Glutamatergic neuron (in vitro differentiated cells): ENCODE results near the gene SLC40A1. TPM values are rescaled to one million over a fixed set of nuclear protein-coding genes. Genes with fewer than 3 reads are reported as not detected.

Experiments
- DNase-seq: peaks from one replicate; pipeline ENCODE4 v3.0.0; 2022
- H3K27ac Mint-ChIP-seq: one replicate; pipeline ENCODE4 v1.8.0; 2020; ENCODE audit warnings: mild to moderate bottlenecking, mixed read lengths, inconsistent platforms; ENCODE audit not compliant: unreplicated experiment
- H3K27me3 Mint-ChIP-seq: one replicate; pipeline ENCODE4 v1.8.0; 2020; ENCODE audit warnings: mild to moderate bottlenecking, moderate library complexity, mixed read lengths, inconsistent platforms; ENCODE audit not compliant: unreplicated experiment
- H3K36me3 Mint-ChIP-seq: one replicate; pipeline ENCODE4 v1.8.0; 2020; ENCODE audit warnings: mild to moderate bottlenecking, mixed read lengths, inconsistent platforms; ENCODE audit not compliant: unreplicated experiment
- H3K4me1 Mint-ChIP-seq: one replicate; pipeline ENCODE4 v1.8.0; 2020; ENCODE audit warnings: mild to moderate bottlenecking, low read depth, mixed read lengths, inconsistent platforms; ENCODE audit not compliant: unreplicated experiment
- H3K4me3 Mint-ChIP-seq: one replicate; pipeline ENCODE4 v1.8.0; 2020; ENCODE audit warnings: mild to moderate bottlenecking, mixed read lengths, inconsistent platforms; ENCODE audit not compliant: unreplicated experiment
- H3K9me3 Mint-ChIP-seq: one replicate; pipeline ENCODE4 v1.8.0; 2020; ENCODE audit warnings: mild to moderate bottlenecking, moderate library complexity, mixed read lengths, inconsistent platforms; ENCODE audit not compliant: unreplicated experiment
- CTCF ChIP-seq: fragments of 200-600 bp; sonication (generic); IDR thresholded peaks from one replicate; pipeline ENCODE4 v1.5.0; 2021; ENCODE audit not compliant: partially characterized antibody, unreplicated experiment
- total RNA-seq: library from RNA; stranded (reverse); fragmentation: NEBNext Ultra II Directional; extraction: Animal tissue kit (Norgen Biotek cat#: 25700); gene quantifications from one replicate; pipeline ENCODE4 v1.2.1, GENCODE V29; 2021; ENCODE audit not compliant: unreplicated experiment

The SLC40A1 gene
- total RNA-seq, 1 donor from 2014 or later: 0.56 TPM

- no peaks in the 10 kb centered on the region for H3K9me3 Mint-ChIP-seq
- H3K4me3 Mint-ChIP-seq: no peak overlapping the region
- H3K4me1 Mint-ChIP-seq: no peaks in the 10 kb centered on the region
- no peak for DNase-seq
- H3K27ac Mint-ChIP-seq: no peak overlapping the region
- H3K36me3 Mint-ChIP-seq: no peaks in the 10 kb centered on the region
- TF ChIP-seq CTCF: no peak
- no peaks in the 10 kb centered on the region for H3K27me3 Mint-ChIP-seq
Measured at GRCh38 chr2:189542145-189542882, 38.3 kb downstream of the SLC40A1 start.

DNA sequence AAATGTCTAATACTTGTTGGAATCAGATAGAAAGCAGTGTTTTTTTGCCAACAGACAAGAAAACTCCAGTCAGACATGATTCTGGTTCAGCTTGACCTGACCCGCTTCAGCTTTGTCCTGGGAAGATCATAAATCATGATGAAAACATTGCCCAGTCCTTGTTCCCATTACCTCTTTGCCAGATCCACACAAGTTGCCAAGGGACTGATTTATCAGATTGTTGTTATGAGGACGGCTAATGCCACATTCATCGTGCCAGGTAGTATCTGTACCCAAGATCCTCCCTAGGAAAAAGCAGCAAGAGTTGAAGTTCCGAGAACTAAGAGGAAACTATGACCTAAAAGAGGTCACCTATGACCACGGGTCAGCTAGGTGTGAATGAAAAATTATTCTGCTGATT, 39.0 kb downstream of the SLC40A1 start:
- no peaks in the 10 kb centered on the region for H3K36me3 Mint-ChIP-seq
- no peak for TF ChIP-seq CTCF
- DNase-seq: no peak
- no peak overlapping the region for H3K4me3 Mint-ChIP-seq
- H3K9me3 Mint-ChIP-seq: no peaks in the 10 kb centered on the region
- no peak overlapping the region for H3K27ac Mint-ChIP-seq
- H3K27me3 Mint-ChIP-seq: no peaks in the 10 kb centered on the region
- no peaks in the 10 kb centered on the region for H3K4me1 Mint-ChIP-seq

GRCh38 chr2:189540551-189540950, 40.0 kb downstream of the SLC40A1 start:
- Mint-ChIP-seq H3K36me3 (no peaks in the 10 kb centered on the region), H3K4me1 (no peaks in the 10 kb centered on the region), H3K9me3 (no peaks in the 10 kb centered on the region), H3K27me3 (peaks cover 1% of the 10 kb centered on the region), H3K27ac (no peak overlapping the region), H3K4me3 (no peak overlapping the region)
- DNase-seq: no peak
- no peak for TF ChIP-seq CTCF

DNA sequence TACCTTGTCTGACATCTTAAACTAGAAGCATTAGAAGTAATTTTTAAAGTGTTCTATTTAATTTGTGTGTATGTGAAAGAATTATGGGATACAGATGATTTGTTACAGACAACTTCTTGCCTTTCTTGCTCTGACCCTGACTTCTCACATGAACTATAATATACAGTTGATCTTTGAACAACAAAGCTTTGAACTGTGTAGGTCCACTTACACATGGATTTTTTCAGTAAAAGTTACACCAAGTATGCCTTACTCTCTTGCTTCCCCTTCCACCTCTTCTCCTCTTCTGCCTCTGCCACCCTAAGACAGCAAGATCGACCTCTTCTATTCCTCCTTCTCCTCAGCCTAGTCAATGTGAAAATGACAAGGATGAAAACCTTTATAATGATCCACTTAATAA, 42.2 kb downstream of the SLC40A1 start:
- H3K4me1 Mint-ChIP-seq: no peaks in the 10 kb centered on the region
- no peak for DNase-seq
- H3K4me3 Mint-ChIP-seq: no peak overlapping the region
- H3K9me3 Mint-ChIP-seq: no peaks in the 10 kb centered on the region
- H3K36me3 Mint-ChIP-seq: no peaks in the 10 kb centered on the region
- no peak for TF ChIP-seq CTCF
- no peak overlapping the region for H3K27ac Mint-ChIP-seq
- H3K27me3 Mint-ChIP-seq: peaks cover 1% of the 10 kb centered on the region

- Mint-ChIP-seq H3K27ac (no peak overlapping the region), H3K36me3 (no peaks in the 10 kb centered on the region), H3K27me3 (peaks cover 1% of the 10 kb centered on the region), H3K4me1 (no peaks in the 10 kb centered on the region), H3K4me3 (no peak overlapping the region), H3K9me3 (no peaks in the 10 kb centered on the region)
- DNase-seq: no peak
- no peak for TF ChIP-seq CTCF
Measured at GRCh38 chr2:189536830-189537229, 43.8 kb downstream of the SLC40A1 start.
